ENCODE measurements around the gene RAD1.

The RAD1 gene

GRCh38 chr5:34892414-34892813 is 22.9 kb downstream of the RAD1 start:
- no peak for DNase-seq (ENCODE audit: low read depth)
- TF ChIP-seq CTCF (IDR thresholded peaks at IDR 0.05; ENCODE audit: insufficient read depth, low read depth, low read length, missing control alignments), result no peak
- no peak overlapping the region for H3K4me3 ChIP-seq (ENCODE audit: low read length)

GRCh38 chr5:34891981-34892380 is 23.3 kb downstream of the RAD1 start:
- H3K4me3 ChIP-seq (ENCODE audit: low read length), result no peak overlapping the region
- no peak for TF ChIP-seq CTCF (IDR thresholded peaks at IDR 0.05; ENCODE audit: insufficient read depth, low read depth, low read length, missing control alignments)
- no peak for DNase-seq (ENCODE audit: low read depth)

GRCh38 chr5:34889394-34889793 is 25.9 kb downstream of the RAD1 start:
- no peak for TF ChIP-seq CTCF (IDR thresholded peaks at IDR 0.05; ENCODE audit: insufficient read depth, low read depth, low read length, missing control alignments)
- H3K4me3 ChIP-seq (ENCODE audit: low read length), result no peak overlapping the region
- no peak for DNase-seq (ENCODE audit: low read depth)

DNA sequence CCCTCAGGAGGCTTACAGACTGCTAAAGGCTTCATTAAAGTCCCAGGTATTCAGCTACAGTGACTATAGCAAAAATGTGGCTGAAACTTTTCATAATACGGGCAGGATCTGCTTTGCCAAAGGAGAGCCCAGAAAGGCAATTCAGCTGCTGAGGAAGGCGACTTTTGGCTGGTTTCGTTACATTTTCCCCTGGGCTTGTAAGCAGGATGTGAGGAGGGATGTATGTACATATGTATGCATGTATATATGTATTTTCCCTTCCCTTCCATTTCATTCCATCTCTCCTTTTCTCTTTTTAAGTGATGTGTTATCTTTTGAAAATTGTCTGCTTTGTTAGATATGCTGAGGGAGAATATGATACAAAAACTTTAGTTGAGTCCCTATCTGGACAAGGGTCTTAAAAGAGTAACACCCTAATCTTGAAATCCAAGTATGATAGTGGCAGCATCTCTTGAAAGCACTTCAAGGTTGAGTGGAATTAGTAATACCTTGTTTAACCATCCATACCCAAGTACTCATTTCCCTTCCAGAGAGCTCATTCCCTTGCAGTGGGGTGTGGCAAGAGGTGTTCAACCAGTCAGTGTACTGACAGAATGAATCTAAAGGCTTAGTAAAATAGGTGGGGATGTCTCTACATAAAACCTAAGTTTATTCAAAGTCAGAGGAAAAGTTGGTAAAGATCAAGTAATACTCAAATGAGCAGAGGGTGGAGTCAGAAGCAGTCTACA is 28.7 kb downstream of the RAD1 start:
- DNase-seq (ENCODE audit: low read depth), result peak; percentile 50
- no peak for TF ChIP-seq CTCF (IDR thresholded peaks at IDR 0.05; ENCODE audit: insufficient read depth, low read depth, low read length, missing control alignments)
- H3K4me3 ChIP-seq (ENCODE audit: low read length), result no peak overlapping the region

GRCh38 chr5:34881246-34881645 is 34.1 kb downstream of the RAD1 start:
- no peak for DNase-seq (ENCODE audit: low read depth)
- H3K4me3 ChIP-seq (ENCODE audit: low read length), result no peak overlapping the region
- TF ChIP-seq CTCF (IDR thresholded peaks at IDR 0.05; ENCODE audit: insufficient read depth, low read depth, low read length, missing control alignments), result no peak

DNA sequence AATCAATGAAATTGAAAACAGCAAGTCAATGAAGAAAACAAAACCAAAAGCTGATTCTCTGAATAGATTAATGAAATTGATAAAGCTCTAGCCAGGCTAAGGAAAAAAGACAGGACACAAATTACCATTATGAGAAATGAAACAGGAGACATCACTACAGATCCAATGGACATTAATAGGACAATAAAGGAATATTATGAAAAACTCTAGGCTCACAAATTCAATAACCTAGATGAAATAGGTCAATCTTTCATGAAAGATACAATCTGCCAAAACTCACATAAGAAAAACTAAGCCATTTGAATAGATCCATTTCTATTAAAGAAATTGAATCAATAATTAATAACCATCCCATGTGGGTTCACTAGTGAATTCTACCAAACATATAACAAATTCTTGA is 39.0 kb downstream of the RAD1 start:
- DNase-seq (ENCODE audit: low read depth), result no peak
- no peak for TF ChIP-seq CTCF (IDR thresholded peaks at IDR 0.05; ENCODE audit: insufficient read depth, low read depth, low read length, missing control alignments)
- no peak overlapping the region for H3K4me3 ChIP-seq (ENCODE audit: low read length)

GRCh38 chr5:34870382-34870781 is 44.9 kb downstream of the RAD1 start:
- H3K4me3 ChIP-seq (ENCODE audit: low read length), result no peak overlapping the region
- no peak for DNase-seq (ENCODE audit: low read depth)
- no peak for TF ChIP-seq CTCF (IDR thresholded peaks at IDR 0.05; ENCODE audit: insufficient read depth, low read depth, low read length, missing control alignments)

Measured in epithelial cell of esophagus (primary cell).